Smooth muscle cell (in vitro differentiated cells): ENCODE data around the gene KPNA4. TPM values are rescaled to one million over a fixed set of nuclear protein-coding genes. Genes with fewer than 3 reads are reported as not detected.

Source experiments
- DNase-seq: peaks from one replicate; lab custom pipeline; 2025; ENCODE audit not compliant: unreplicated experiment; lab: John Stamatoyannopoulos, UW
- H2AFZ ChIP-seq: fragments of 200-600 bp; sonication (generic); 2 replicates; pipeline ENCODE4 v1.6.0; 2016; ENCODE audit warnings: antibody characterized with exemption, low read depth, mild to moderate bottlenecking
- H3F3A ChIP-seq: fragments of 200-600 bp; sonication (generic); 2 replicates; pipeline ENCODE4 v1.6.0; 2017; ENCODE audit warnings: antibody characterized with exemption, low read depth
- H3K27ac ChIP-seq: fragments of 200-600 bp; sonication (generic); 2 replicates; pipeline ENCODE4 v1.5.1; 2016; ENCODE audit warnings: low read depth, mild to moderate bottlenecking
- H3K27me3 ChIP-seq: fragments of 200-600 bp; sonication (generic); 2 replicates; pipeline ENCODE4 v1.6.1; 2016; ENCODE audit warnings: low read depth, mild to moderate bottlenecking
- H3K36me3 ChIP-seq: fragments of 200-600 bp; sonication (generic); 2 replicates; pipeline ENCODE4 v1.5.1; 2016; ENCODE audit warnings: low read depth
- H3K4me1 ChIP-seq: fragments of 200-600 bp; sonication (generic); 2 replicates; pipeline ENCODE4 v1.5.1; 2016; ENCODE audit warnings: low read depth
- H3K4me2 ChIP-seq: fragments of 200-600 bp; sonication (generic); 2 replicates; pipeline ENCODE4 v1.6.0; 2016; ENCODE audit warnings: mild to moderate bottlenecking
- H3K4me3 ChIP-seq: fragments of 200-600 bp; sonication (generic); 2 replicates; pipeline ENCODE4 v1.5.1; 2016; ENCODE audit warnings: mild to moderate bottlenecking
- H3K79me2 ChIP-seq: fragments of 200-600 bp; sonication (generic); 2 replicates; pipeline ENCODE4 v1.6.0; 2016; ENCODE audit warnings: low read depth, mild to moderate bottlenecking
- H3K9ac ChIP-seq: fragments of 200-600 bp; sonication (generic); 2 replicates; pipeline ENCODE4 v1.6.0; 2016; ENCODE audit warnings: low read depth
- H3K9me3 ChIP-seq: fragments of 200-600 bp; sonication (generic); replicated peaks from 2 replicates; pipeline ENCODE4 v1.5.1; 2016; ENCODE audit warnings: low read depth
- H4K20me1 ChIP-seq: fragments of 200-600 bp; sonication (generic); 2 replicates; pipeline ENCODE4 v1.6.0; 2016; ENCODE audit warnings: low read depth
- WGBS: methylation state at CpG from one replicate; pipeline ENCODE4 v1.1.7; 2016; ENCODE audit warnings: low lambda C conversion rate; 5-methylcytosine and 5-hydroxymethylcytosine counted together
- polyA plus RNA-seq: library from polyadenylated mRNA; unstranded; fragments of >200 nt; fragmentation: Nextera tagmentation; extraction: Ambion mirVana; gene quantifications from 2 replicates; pipeline ENCODE4 v1.2.1, GENCODE V29; 2016
- total RNA-seq: library from RNA; depleted of rRNA; stranded (reverse); fragments of >200 nt; gene quantifications from 2 replicates; pipeline ENCODE4 v1.2.3, GENCODE V29; 2014
- TF ChIP-seq, protein P1 (sequence below): fragments of 200-600 bp; sonication (generic); IDR thresholded peaks from 2 replicates; pipeline ENCODE4 v1.5.1; 2017; ENCODE audit warnings: borderline replicate concordance, mild to moderate bottlenecking, antibody characterized with exemption; ENCODE audit not compliant: insufficient read depth, poor library complexity, severe bottlenecking

KPNA4 gene
- total and polyA plus RNA-seq, 2 experiments from 2014 or later: 12.4 to 34.1 TPM

DNA sequence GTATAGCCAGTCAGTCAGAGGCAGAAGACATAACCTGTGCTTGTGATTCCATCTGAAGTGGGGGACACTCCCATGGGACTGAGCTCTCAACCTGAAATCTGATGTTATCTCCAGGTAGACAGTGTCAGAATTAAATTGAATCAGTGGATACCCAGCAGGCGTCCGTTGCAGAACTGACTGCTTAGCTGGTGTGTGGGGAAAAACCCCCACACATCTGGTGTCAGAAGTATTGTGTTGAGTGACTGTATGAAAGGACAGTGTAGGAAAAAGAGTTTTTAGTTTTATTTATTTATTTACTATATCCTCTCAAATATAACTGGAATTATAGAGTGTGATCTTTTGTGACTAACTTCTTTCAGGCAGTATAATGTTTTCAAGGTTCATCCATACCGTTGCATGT lies 10.4 kb downstream of the KPNA4 start:
- H3K9me3 ChIP-seq: no peaks in the 10 kb centered on the region
- no peak overlapping the region for H2AFZ ChIP-seq
- H3K4me1 ChIP-seq: no peaks in the 10 kb centered on the region
- 97% methylated on average over 3 of the region's 3 CpGs for WGBS
- H3K9ac ChIP-seq: no peak overlapping the region
- H4K20me1 ChIP-seq: peaks cover 96% of the 10 kb centered on the region
- no peaks in the 10 kb centered on the region for H3F3A ChIP-seq
- no peak overlapping the region for H3K4me3 ChIP-seq
- H3K27ac ChIP-seq: no peak overlapping the region
- peaks cover under 1% of the 10 kb centered on the region for H3K36me3 ChIP-seq
- DNase-seq: no peak
- TF ChIP-seq, protein P1, sequence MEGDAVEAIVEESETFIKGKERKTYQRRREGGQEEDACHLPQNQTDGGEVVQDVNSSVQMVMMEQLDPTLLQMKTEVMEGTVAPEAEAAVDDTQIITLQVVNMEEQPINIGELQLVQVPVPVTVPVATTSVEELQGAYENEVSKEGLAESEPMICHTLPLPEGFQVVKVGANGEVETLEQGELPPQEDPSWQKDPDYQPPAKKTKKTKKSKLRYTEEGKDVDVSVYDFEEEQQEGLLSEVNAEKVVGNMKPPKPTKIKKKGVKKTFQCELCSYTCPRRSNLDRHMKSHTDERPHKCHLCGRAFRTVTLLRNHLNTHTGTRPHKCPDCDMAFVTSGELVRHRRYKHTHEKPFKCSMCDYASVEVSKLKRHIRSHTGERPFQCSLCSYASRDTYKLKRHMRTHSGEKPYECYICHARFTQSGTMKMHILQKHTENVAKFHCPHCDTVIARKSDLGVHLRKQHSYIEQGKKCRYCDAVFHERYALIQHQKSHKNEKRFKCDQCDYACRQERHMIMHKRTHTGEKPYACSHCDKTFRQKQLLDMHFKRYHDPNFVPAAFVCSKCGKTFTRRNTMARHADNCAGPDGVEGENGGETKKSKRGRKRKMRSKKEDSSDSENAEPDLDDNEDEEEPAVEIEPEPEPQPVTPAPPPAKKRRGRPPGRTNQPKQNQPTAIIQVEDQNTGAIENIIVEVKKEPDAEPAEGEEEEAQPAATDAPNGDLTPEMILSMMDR: no peak
- no peak overlapping the region for H3K4me2 ChIP-seq
- H3K27me3 ChIP-seq: no peaks in the 10 kb centered on the region
- H3K79me2 ChIP-seq: peaks cover 100% of the 10 kb centered on the region

DNA sequence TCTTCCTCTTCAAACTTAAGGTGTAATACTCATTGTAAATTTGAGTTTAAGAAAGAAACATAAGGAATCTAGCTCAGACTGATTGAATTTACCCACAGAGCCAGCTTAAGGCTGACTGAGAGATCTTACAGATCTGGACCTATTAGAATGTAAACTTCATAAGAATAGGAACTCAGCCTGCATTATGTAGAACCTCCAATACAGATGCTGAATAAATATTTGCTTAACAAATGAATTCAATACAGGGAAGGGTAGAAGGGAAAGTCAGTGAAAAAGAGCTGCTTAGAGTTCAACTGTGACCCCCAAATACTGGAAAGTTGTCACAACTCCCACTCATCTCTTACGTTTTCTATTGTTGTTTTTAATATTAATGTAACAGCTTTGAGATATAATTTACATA lies 11.5 kb downstream of the KPNA4 start:
- no peaks in the 10 kb centered on the region for H3K9me3 ChIP-seq
- no peak overlapping the region for H3K4me2 ChIP-seq
- H3K27me3 ChIP-seq: no peaks in the 10 kb centered on the region
- H3K9ac ChIP-seq: no peak overlapping the region
- no peak overlapping the region for H2AFZ ChIP-seq
- no peak overlapping the region for H3K4me3 ChIP-seq
- no peaks in the 10 kb centered on the region for H3F3A ChIP-seq
- no peak for DNase-seq
- H3K79me2 ChIP-seq: peaks cover 100% of the 10 kb centered on the region
- no peak overlapping the region for H3K27ac ChIP-seq
- no peaks in the 10 kb centered on the region for H3K4me1 ChIP-seq
- TF ChIP-seq, protein P1: no peak
- peaks cover 96% of the 10 kb centered on the region for H4K20me1 ChIP-seq
- WGBS: 91% methylated on average over 1 of the region's 1 CpG
- H3K36me3 ChIP-seq: peaks cover 6% of the 10 kb centered on the region

DNA sequence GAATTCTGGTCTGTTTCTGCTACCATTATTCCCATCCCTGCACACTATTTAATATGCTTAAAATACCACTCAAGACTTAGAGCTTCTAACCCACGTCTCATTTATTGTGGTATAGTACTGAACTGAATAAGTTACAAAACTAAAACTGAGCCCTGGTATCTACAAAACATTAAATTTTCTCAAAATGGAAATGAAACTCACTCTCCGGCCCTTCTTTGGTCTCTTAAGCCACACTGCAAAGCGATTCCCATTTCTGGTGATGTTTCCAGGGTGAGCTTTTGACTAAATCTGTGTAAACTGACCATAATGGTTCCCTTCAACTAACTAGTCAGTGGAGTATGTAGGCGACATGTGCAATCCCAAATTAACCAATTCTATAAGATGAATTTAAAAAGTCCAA lies 18.6 kb downstream of the KPNA4 start:
- TF ChIP-seq, protein P1: no peak
- Histone ChIP-seq H3F3A (no peaks in the 10 kb centered on the region), H2AFZ (no peak overlapping the region), H3K36me3 (peaks cover 8% of the 10 kb centered on the region), H3K79me2 (peaks cover 100% of the 10 kb centered on the region), H3K9me3 (no peaks in the 10 kb centered on the region), H4K20me1 (peaks cover 96% of the 10 kb centered on the region), H3K4me2 (no peak overlapping the region), H3K9ac (no peak overlapping the region), H3K27me3 (no peaks in the 10 kb centered on the region), H3K27ac (no peak overlapping the region), H3K4me1 (peaks cover 6% of the 10 kb centered on the region), H3K4me3 (no peak overlapping the region)
- 99% methylated on average over 4 of the region's 4 CpGs for WGBS
- DNase-seq: no peak

DNA sequence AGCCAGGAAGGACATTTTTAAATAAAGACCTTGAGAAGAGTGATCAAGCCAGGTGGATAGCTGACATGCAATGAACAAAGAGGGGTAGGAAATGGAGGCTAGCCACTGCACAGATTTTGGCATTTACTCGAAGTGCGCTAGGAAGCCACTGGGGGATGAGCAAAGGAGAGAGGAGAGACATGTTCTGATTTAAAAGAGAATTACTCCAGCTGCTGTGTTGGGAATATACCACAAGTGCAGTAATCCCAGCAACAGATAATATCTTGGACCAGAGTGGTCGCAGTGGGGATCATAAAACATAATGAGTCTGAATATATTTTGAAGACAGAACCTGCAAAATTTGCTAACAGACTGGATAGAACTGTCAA lies 19.9 kb downstream of the KPNA4 start:
- DNase-seq: no peak
- peaks cover 8% of the 10 kb centered on the region for H3K36me3 ChIP-seq
- no peaks in the 10 kb centered on the region for H3F3A ChIP-seq
- 89% methylated on average over 3 of the region's 3 CpGs for WGBS
- H3K4me2 ChIP-seq: no peak overlapping the region
- no peaks in the 10 kb centered on the region for H3K27me3 ChIP-seq
- H3K4me3 ChIP-seq: no peak overlapping the region
- H3K4me1 ChIP-seq: peaks cover 6% of the 10 kb centered on the region
- H4K20me1 ChIP-seq: peaks cover 100% of the 10 kb centered on the region
- H3K79me2 ChIP-seq: peaks cover 100% of the 10 kb centered on the region
- no peaks in the 10 kb centered on the region for H3K9me3 ChIP-seq
- no peak overlapping the region for H2AFZ ChIP-seq
- TF ChIP-seq, protein P1: no peak
- no peak overlapping the region for H3K9ac ChIP-seq
- no peak overlapping the region for H3K27ac ChIP-seq
